Measurements from ENCODE around the gene LIPF.
"Not testable (repeated sequence)": the region's sequence is repeated elsewhere in the genome, so short reads cannot be mapped to it uniquely, and the experiment has no call there.

The LIPF gene

DNA sequence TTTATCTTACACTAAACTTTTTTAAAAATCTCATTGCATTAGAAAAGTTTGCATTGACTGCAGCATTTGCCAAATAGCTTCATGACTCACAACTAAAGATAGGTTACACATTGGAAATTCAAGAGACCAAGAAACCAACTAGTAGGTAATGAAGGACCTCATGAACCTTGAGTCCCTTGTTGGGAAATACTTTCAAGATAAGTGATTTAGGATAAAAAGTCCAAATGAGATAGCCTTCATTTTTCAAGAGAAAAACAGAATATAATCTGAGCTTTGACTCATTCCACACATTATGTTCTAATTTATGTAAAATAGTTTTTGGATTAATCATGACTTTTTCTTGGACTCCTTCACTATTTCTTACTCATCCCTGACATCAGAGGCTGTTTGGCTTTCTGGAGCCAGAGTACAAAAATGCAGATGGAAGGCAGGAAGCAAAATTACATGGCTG, 13.1 kb upstream of the LIPF start:
- H3K4me1 ChIP-seq (ENCODE audit: control insufficient read depth in 1 of 2, insufficient read depth in 2 of 2, low read length in 2 of 2) = no peaks in the 10 kb centered on the region
- H3K27me3 ChIP-seq (ENCODE audit: low read depth, low read length) = no peaks in the 10 kb centered on the region
- H3K4me3 ChIP-seq (ENCODE audit: low read depth in 1 of 2, low read length in 2 of 2) = no peak overlapping the region
- no peaks in the 10 kb centered on the region for H3K9me3 ChIP-seq (ENCODE audit: control insufficient read depth in 1 of 2, low read length in 2 of 2)
- H3K27ac ChIP-seq (ENCODE audit: low read length) = no peak overlapping the region
- H3K36me3 ChIP-seq (ENCODE audit: control insufficient read depth in 1 of 2, insufficient read depth in 2 of 2, low read length in 2 of 2) = no peaks in the 10 kb centered on the region

DNA sequence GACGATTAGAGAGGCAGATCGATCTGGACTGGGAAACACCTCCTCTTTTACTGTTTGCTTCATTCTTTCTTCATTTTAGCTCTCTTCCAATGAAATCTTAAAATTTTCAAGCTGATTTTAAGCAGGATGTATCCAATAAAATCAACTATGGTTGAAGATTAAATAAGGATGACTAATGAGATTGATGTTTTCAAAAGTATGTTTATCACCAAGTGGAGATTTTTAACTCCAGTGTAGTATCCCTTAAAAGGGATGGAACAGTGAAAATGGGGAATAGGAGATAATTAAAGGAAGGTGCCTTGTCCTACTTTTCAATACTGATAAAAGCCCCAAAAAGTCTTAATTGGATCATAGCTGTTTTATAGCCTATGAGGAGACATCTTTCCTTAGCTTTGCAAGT, 11.6 kb upstream of the LIPF start:
- no peak overlapping the region for H3K4me3 ChIP-seq (ENCODE audit: low read depth in 1 of 2, low read length in 2 of 2)
- no peaks in the 10 kb centered on the region for H3K27me3 ChIP-seq (ENCODE audit: low read depth, low read length)
- no peak overlapping the region for H3K27ac ChIP-seq (ENCODE audit: low read length)
- no peaks in the 10 kb centered on the region for H3K36me3 ChIP-seq (ENCODE audit: control insufficient read depth in 1 of 2, insufficient read depth in 2 of 2, low read length in 2 of 2)
- H3K4me1 ChIP-seq (ENCODE audit: control insufficient read depth in 1 of 2, insufficient read depth in 2 of 2, low read length in 2 of 2) = no peaks in the 10 kb centered on the region
- peaks cover 0 to 2% of the 10 kb centered on the region in 2 donors for H3K9me3 ChIP-seq (ENCODE audit: control insufficient read depth in 1 of 2, low read length in 2 of 2)

GRCh38 chr10:88657901-88658300, 6.3 kb upstream of the LIPF start:
- H3K27me3 ChIP-seq (ENCODE audit: low read depth, low read length) = no peaks in the 10 kb centered on the region
- H3K9me3 ChIP-seq (ENCODE audit: control insufficient read depth in 1 of 2, low read length in 2 of 2) = peaks cover 0 to 2% of the 10 kb centered on the region in 2 donors
- H3K36me3 ChIP-seq (ENCODE audit: control insufficient read depth in 1 of 2, insufficient read depth in 2 of 2, low read length in 2 of 2) = no peaks in the 10 kb centered on the region
- H3K4me1 ChIP-seq (ENCODE audit: control insufficient read depth in 1 of 2, insufficient read depth in 2 of 2, low read length in 2 of 2) = no peaks in the 10 kb centered on the region
- H3K4me3 ChIP-seq (ENCODE audit: low read depth in 1 of 2, low read length in 2 of 2) = no peak overlapping the region
- H3K27ac ChIP-seq (ENCODE audit: low read length) = no peak overlapping the region

DNA sequence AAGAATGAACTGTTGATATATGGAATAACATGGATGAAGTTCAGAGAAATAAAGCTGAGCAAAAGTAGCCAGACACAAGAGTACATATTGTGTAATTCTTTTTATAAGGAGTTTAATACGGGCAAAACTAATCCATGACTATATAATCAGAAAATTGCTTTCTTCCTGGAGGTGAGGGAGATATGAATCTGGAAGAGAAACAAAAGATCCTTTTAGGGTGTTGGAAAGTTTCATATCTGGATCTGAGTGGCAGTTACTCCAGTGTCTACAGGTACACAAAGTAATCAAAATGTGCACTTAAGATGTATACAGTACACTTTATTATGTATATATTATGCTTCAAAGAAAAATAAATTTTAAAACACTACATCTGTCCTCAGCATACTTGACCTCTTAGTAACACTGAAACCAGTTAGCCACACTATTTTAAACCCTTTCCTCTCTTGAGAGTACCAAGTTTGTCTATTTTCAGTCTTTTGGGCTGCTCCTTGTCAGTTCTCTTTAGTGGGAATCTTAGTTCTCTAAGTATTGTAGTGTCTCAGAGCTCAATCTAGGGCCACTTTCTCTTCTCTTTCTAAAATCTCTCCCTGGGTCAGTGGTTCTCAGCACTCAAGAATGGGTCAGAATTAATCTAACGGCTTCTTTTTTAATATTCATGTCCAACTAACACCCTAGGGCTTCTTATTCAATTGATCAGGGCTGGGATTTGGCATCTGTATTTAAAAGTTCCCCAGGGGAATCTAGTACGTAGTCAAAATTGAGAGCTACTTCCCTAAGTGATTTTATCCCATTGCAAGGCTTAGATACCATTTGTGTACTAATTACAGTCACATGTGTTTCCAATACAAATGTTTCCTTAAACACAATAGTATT, 4.3 kb upstream of the LIPF start:
- Histone ChIP-seq H3K9me3 (ENCODE audit: control insufficient read depth in 1 of 2, low read length in 2 of 2) (peaks cover 0 to 6% of the 10 kb centered on the region in 2 donors), H3K27me3 (ENCODE audit: low read depth, low read length) (no peaks in the 10 kb centered on the region), H3K4me3 (ENCODE audit: low read depth in 1 of 2, low read length in 2 of 2) (no peak overlapping the region), H3K36me3 (ENCODE audit: control insufficient read depth in 1 of 2, insufficient read depth in 2 of 2, low read length in 2 of 2) (no peaks in the 10 kb centered on the region), H3K27ac (ENCODE audit: low read length) (no peak overlapping the region), H3K4me1 (ENCODE audit: control insufficient read depth in 1 of 2, insufficient read depth in 2 of 2, low read length in 2 of 2) (no peaks in the 10 kb centered on the region)

- Histone ChIP-seq H3K4me1 (ENCODE audit: control insufficient read depth in 1 of 2, insufficient read depth in 2 of 2, low read length in 2 of 2) (no peaks in the 10 kb centered on the region), H3K36me3 (ENCODE audit: control insufficient read depth in 1 of 2, insufficient read depth in 2 of 2, low read length in 2 of 2) (no peaks in the 10 kb centered on the region), H3K27me3 (ENCODE audit: low read depth, low read length) (no peaks in the 10 kb centered on the region), H3K9me3 (ENCODE audit: control insufficient read depth in 1 of 2, low read length in 2 of 2) (peaks cover 0 to 6% of the 10 kb centered on the region in 2 donors), H3K27ac (ENCODE audit: low read length) (no peak overlapping the region), H3K4me3 (ENCODE audit: low read depth in 1 of 2, low read length in 2 of 2) (no peak overlapping the region)
Observed at GRCh38 chr10:88660598-88660884, 3.7 kb upstream of the LIPF start.

DNA sequence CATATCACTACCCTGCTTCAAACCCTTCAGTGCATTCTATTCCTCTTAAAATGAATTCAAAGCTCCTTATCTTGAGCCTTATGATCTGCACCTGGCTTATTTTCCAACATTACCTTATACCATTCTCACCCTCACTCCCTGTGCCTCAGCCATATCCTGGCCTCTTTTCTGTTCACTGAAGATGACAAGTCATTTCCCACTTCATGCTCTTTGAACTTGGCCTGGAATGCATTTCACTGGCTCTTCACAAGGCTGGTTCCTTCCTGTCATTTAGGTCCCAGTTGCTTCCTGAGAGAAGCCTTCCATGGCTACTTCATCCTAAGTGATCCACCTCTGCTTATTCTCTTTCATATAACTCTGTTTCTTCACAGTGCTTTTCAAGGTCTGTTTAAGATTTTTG, 3.2 kb upstream of the LIPF start:
- Histone ChIP-seq H3K4me1 (ENCODE audit: control insufficient read depth in 1 of 2, insufficient read depth in 2 of 2, low read length in 2 of 2) (no peaks in the 10 kb centered on the region), H3K4me3 (ENCODE audit: low read depth in 1 of 2, low read length in 2 of 2) (no peak overlapping the region), H3K9me3 (ENCODE audit: control insufficient read depth in 1 of 2, low read length in 2 of 2) (peaks cover 0 to 6% of the 10 kb centered on the region in 2 donors), H3K27me3 (ENCODE audit: low read depth, low read length) (no peaks in the 10 kb centered on the region), H3K27ac (ENCODE audit: low read length) (no peak overlapping the region), H3K36me3 (ENCODE audit: control insufficient read depth in 1 of 2, insufficient read depth in 2 of 2, low read length in 2 of 2) (no peaks in the 10 kb centered on the region)

- Histone ChIP-seq H3K4me1 (ENCODE audit: control insufficient read depth in 1 of 2, insufficient read depth in 2 of 2, low read length in 2 of 2) (no peaks in the 10 kb centered on the region), H3K36me3 (ENCODE audit: control insufficient read depth in 1 of 2, insufficient read depth in 2 of 2, low read length in 2 of 2) (no peaks in the 10 kb centered on the region), H3K27me3 (ENCODE audit: low read depth, low read length) (no peaks in the 10 kb centered on the region), H3K27ac (ENCODE audit: low read length) (no peak overlapping the region), H3K4me3 (ENCODE audit: low read depth in 1 of 2, low read length in 2 of 2) (no peak overlapping the region), H3K9me3 (ENCODE audit: control insufficient read depth in 1 of 2, low read length in 2 of 2) (peaks cover 0 to 6% of the 10 kb centered on the region in 2 donors)
Observed at GRCh38 chr10:88661577-88661976, 2.7 kb upstream of the LIPF start.

DNA sequence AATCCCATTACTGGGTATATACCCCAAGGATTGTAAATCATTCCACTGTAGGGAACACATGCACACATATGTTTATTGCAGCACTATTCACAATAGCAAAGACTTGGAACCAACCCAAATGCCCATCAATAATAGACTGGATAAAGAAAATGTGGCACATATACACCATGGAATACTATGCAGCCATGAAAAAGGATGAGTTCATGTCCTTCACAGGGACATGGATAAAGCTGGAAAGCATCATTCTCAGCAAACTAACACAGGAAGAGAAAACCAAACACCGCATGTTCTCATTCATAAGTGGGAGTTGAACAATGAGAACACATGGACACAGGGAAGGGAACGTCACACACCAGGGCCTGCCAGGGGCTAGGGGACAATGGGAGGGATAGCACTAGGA, 1.1 kb upstream of the LIPF start:
- H3K27ac ChIP-seq (ENCODE audit: low read length); H3K27me3 ChIP-seq (ENCODE audit: low read depth, low read length); H3K4me1 ChIP-seq (ENCODE audit: control insufficient read depth in 1 of 2, insufficient read depth in 2 of 2, low read length in 2 of 2); H3K36me3 ChIP-seq (ENCODE audit: control insufficient read depth in 1 of 2, insufficient read depth in 2 of 2, low read length in 2 of 2); H3K4me3 ChIP-seq (ENCODE audit: low read depth in 1 of 2, low read length in 2 of 2); H3K9me3 ChIP-seq (ENCODE audit: control insufficient read depth in 1 of 2, low read length in 2 of 2): not testable (repeated sequence)

- Histone ChIP-seq H3K9me3 (ENCODE audit: control insufficient read depth in 1 of 2, low read length in 2 of 2) (no peaks in the 10 kb centered on the region), H3K27ac (ENCODE audit: low read length) (no peak overlapping the region), H3K36me3 (ENCODE audit: control insufficient read depth in 1 of 2, insufficient read depth in 2 of 2, low read length in 2 of 2) (no peaks in the 10 kb centered on the region), H3K4me3 (ENCODE audit: low read depth in 1 of 2, low read length in 2 of 2) (no peak overlapping the region), H3K4me1 (ENCODE audit: control insufficient read depth in 1 of 2, insufficient read depth in 2 of 2, low read length in 2 of 2) (no peaks in the 10 kb centered on the region), H3K27me3 (ENCODE audit: low read depth, low read length) (no peaks in the 10 kb centered on the region)
Observed at GRCh38 chr10:88668465-88668864, 4.2 kb downstream of the LIPF start.

DNA sequence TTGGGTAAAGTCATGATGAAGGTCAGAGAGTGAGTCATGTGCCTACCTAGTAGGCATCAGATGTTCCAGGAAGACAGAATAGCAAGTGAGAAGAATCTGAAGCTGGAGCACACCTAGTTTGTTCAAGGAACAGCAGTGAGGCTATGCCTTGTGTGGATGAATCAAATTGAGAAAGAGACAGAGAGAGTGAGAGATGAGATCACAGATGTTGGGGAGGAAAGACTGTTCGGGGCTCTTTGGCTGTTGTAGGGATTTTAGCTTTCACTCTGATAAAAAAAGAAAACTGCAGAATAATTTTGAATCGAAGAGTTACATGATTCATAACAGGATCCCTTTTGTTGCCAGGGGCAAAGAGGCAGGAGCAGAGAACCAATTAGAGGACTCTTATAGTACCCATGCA, 6.3 kb downstream of the LIPF start:
- Histone ChIP-seq H3K9me3 (ENCODE audit: control insufficient read depth in 1 of 2, low read length in 2 of 2) (no peaks in the 10 kb centered on the region), H3K4me3 (ENCODE audit: low read depth in 1 of 2, low read length in 2 of 2) (no peak overlapping the region), H3K4me1 (ENCODE audit: control insufficient read depth in 1 of 2, insufficient read depth in 2 of 2, low read length in 2 of 2) (no peaks in the 10 kb centered on the region), H3K27me3 (ENCODE audit: low read depth, low read length) (no peaks in the 10 kb centered on the region), H3K36me3 (ENCODE audit: control insufficient read depth in 1 of 2, insufficient read depth in 2 of 2, low read length in 2 of 2) (no peaks in the 10 kb centered on the region), H3K27ac (ENCODE audit: low read length) (no peak overlapping the region)

DNA sequence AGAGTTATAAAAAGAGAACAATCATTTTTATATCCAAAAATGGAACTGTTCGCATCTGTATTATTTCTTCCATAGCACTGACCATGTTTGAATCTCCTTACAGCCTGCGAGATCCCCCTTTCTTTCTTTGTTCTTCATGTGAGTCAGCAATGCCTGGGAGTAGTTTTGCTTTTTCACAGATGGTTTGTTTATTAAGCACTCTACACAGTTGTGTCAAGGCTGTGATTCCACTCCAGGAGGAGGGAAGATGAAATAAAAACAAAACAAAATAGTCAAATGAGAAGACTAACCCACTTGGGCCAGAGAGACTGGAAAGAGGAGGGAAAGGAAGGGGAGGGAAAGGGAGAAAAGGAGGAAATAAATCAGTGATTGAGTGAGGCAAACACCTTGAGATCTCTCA, 7.8 kb downstream of the LIPF start:
- no peaks in the 10 kb centered on the region for H3K36me3 ChIP-seq (ENCODE audit: control insufficient read depth in 1 of 2, insufficient read depth in 2 of 2, low read length in 2 of 2)
- no peaks in the 10 kb centered on the region for H3K4me1 ChIP-seq (ENCODE audit: control insufficient read depth in 1 of 2, insufficient read depth in 2 of 2, low read length in 2 of 2)
- H3K4me3 ChIP-seq (ENCODE audit: low read depth in 1 of 2, low read length in 2 of 2) = no peak overlapping the region
- H3K27ac ChIP-seq (ENCODE audit: low read length) = no peak overlapping the region
- H3K9me3 ChIP-seq (ENCODE audit: control insufficient read depth in 1 of 2, low read length in 2 of 2) = no peaks in the 10 kb centered on the region
- no peaks in the 10 kb centered on the region for H3K27me3 ChIP-seq (ENCODE audit: low read depth, low read length)
